Measurements from ENCODE around the gene NBL1.
A peak's percentile ranks its signal among the peaks of the same experiment; 100 is the strongest.

NBL1 gene

GRCh38 chr1:19648239-19648638 is 4.1 kb downstream of the NBL1 start:
- Histone ChIP-seq H3K4me3 (ENCODE audit: low read length) (no peak overlapping the region), H3K4me1 (ENCODE audit: control insufficient read depth, insufficient read depth, low read length) (peaks cover 37% of the 10 kb centered on the region), H3K36me3 (ENCODE audit: insufficient read depth, low read length) (no peaks in the 10 kb centered on the region), H3K9ac (ENCODE audit: low read depth, low read length) (no peak overlapping the region), H3K4me2 (ENCODE audit: low read length) (no peak overlapping the region), H3K27me3 (ENCODE audit: control insufficient read depth, insufficient read depth, low read length) (no peaks in the 10 kb centered on the region), H3K9me3 (replicated peaks; ENCODE audit: low read length) (no peaks in the 10 kb centered on the region)

- no peak overlapping the region for H3K4me2 ChIP-seq (ENCODE audit: low read length)
- no peak overlapping the region for H3K9ac ChIP-seq (ENCODE audit: low read depth, low read length)
- no peak overlapping the region for H3K4me3 ChIP-seq (ENCODE audit: low read length)
- H3K4me1 ChIP-seq (ENCODE audit: control insufficient read depth, insufficient read depth, low read length) = peaks cover 32% of the 10 kb centered on the region
- no peaks in the 10 kb centered on the region for H3K36me3 ChIP-seq (ENCODE audit: insufficient read depth, low read length)
- H3K27me3 ChIP-seq (ENCODE audit: control insufficient read depth, insufficient read depth, low read length) = no peaks in the 10 kb centered on the region
- no peaks in the 10 kb centered on the region for H3K9me3 ChIP-seq (replicated peaks; ENCODE audit: low read length)
Measured at GRCh38 chr1:19648689-19649088, 4.6 kb downstream of the NBL1 start.

- no peaks in the 10 kb centered on the region for H3K36me3 ChIP-seq (ENCODE audit: insufficient read depth, low read length)
- H3K4me3 ChIP-seq (ENCODE audit: low read length) = no peak overlapping the region
- no peaks in the 10 kb centered on the region for H3K27me3 ChIP-seq (ENCODE audit: control insufficient read depth, insufficient read depth, low read length)
- peak overlapping the region; percentile 35 for H3K4me2 ChIP-seq (ENCODE audit: low read length)
- H3K9ac ChIP-seq (ENCODE audit: low read depth, low read length) = no peak overlapping the region
- peaks cover 23% of the 10 kb centered on the region for H3K4me1 ChIP-seq (ENCODE audit: control insufficient read depth, insufficient read depth, low read length)
- no peaks in the 10 kb centered on the region for H3K9me3 ChIP-seq (replicated peaks; ENCODE audit: low read length)
Measured at GRCh38 chr1:19650416-19651140, 6.5 kb downstream of the NBL1 start.

GRCh38 chr1:19651141-19651737 is 7.1 kb downstream of the NBL1 start:
- Histone ChIP-seq H3K9me3 (replicated peaks; ENCODE audit: low read length) (no peaks in the 10 kb centered on the region), H3K4me2 (ENCODE audit: low read length) (peak overlapping the region; percentile 35), H3K4me1 (ENCODE audit: control insufficient read depth, insufficient read depth, low read length) (peaks cover 19% of the 10 kb centered on the region), H3K9ac (ENCODE audit: low read depth, low read length) (no peak overlapping the region), H3K4me3 (ENCODE audit: low read length) (no peak overlapping the region), H3K36me3 (ENCODE audit: insufficient read depth, low read length) (no peaks in the 10 kb centered on the region), H3K27me3 (ENCODE audit: control insufficient read depth, insufficient read depth, low read length) (no peaks in the 10 kb centered on the region)

- Histone ChIP-seq H3K4me2 (ENCODE audit: low read length) (no peak overlapping the region), H3K4me3 (ENCODE audit: low read length) (no peak overlapping the region), H3K36me3 (ENCODE audit: insufficient read depth, low read length) (no peaks in the 10 kb centered on the region), H3K27me3 (ENCODE audit: control insufficient read depth, insufficient read depth, low read length) (no peaks in the 10 kb centered on the region), H3K9ac (ENCODE audit: low read depth, low read length) (no peak overlapping the region), H3K9me3 (replicated peaks; ENCODE audit: low read length) (no peaks in the 10 kb centered on the region), H3K4me1 (ENCODE audit: control insufficient read depth, insufficient read depth, low read length) (peaks cover 15% of the 10 kb centered on the region)
Measured at GRCh38 chr1:19654386-19654785, 10.3 kb downstream of the NBL1 start.

- Histone ChIP-seq H3K9ac (ENCODE audit: low read depth, low read length) (no peak overlapping the region), H3K4me2 (ENCODE audit: low read length) (no peak overlapping the region), H3K4me3 (ENCODE audit: low read length) (no peak overlapping the region), H3K36me3 (ENCODE audit: insufficient read depth, low read length) (no peaks in the 10 kb centered on the region), H3K27me3 (ENCODE audit: control insufficient read depth, insufficient read depth, low read length) (no peaks in the 10 kb centered on the region), H3K9me3 (replicated peaks; ENCODE audit: low read length) (no peaks in the 10 kb centered on the region), H3K4me1 (ENCODE audit: control insufficient read depth, insufficient read depth, low read length) (peaks cover 15% of the 10 kb centered on the region)
Measured at GRCh38 chr1:19654886-19655717, 11.0 kb downstream of the NBL1 start.

- Histone ChIP-seq H3K4me1 (ENCODE audit: control insufficient read depth, insufficient read depth, low read length) (peaks cover 15% of the 10 kb centered on the region), H3K4me2 (ENCODE audit: low read length) (no peak overlapping the region), H3K27me3 (ENCODE audit: control insufficient read depth, insufficient read depth, low read length) (no peaks in the 10 kb centered on the region), H3K9ac (ENCODE audit: low read depth, low read length) (no peak overlapping the region), H3K36me3 (ENCODE audit: insufficient read depth, low read length) (no peaks in the 10 kb centered on the region), H3K4me3 (ENCODE audit: low read length) (no peak overlapping the region), H3K9me3 (replicated peaks; ENCODE audit: low read length) (no peaks in the 10 kb centered on the region)
Measured at GRCh38 chr1:19655718-19656080, 11.6 kb downstream of the NBL1 start.

- no peak overlapping the region for H3K4me2 ChIP-seq (ENCODE audit: low read length)
- H3K4me1 ChIP-seq (ENCODE audit: control insufficient read depth, insufficient read depth, low read length) = peaks cover 9% of the 10 kb centered on the region
- no peaks in the 10 kb centered on the region for H3K36me3 ChIP-seq (ENCODE audit: insufficient read depth, low read length)
- no peak overlapping the region for H3K9ac ChIP-seq (ENCODE audit: low read depth, low read length)
- no peak overlapping the region for H3K4me3 ChIP-seq (ENCODE audit: low read length)
- H3K27me3 ChIP-seq (ENCODE audit: control insufficient read depth, insufficient read depth, low read length) = no peaks in the 10 kb centered on the region
- H3K9me3 ChIP-seq (replicated peaks; ENCODE audit: low read length) = no peaks in the 10 kb centered on the region
Measured at GRCh38 chr1:19656134-19656779, 12.1 kb downstream of the NBL1 start.

GRCh38 chr1:19656780-19657466 is 12.8 kb downstream of the NBL1 start:
- no peak overlapping the region for H3K4me3 ChIP-seq (ENCODE audit: low read length)
- no peaks in the 10 kb centered on the region for H3K27me3 ChIP-seq (ENCODE audit: control insufficient read depth, insufficient read depth, low read length)
- H3K36me3 ChIP-seq (ENCODE audit: insufficient read depth, low read length) = no peaks in the 10 kb centered on the region
- H3K4me1 ChIP-seq (ENCODE audit: control insufficient read depth, insufficient read depth, low read length) = peaks cover 6% of the 10 kb centered on the region
- H3K9me3 ChIP-seq (replicated peaks; ENCODE audit: low read length) = no peaks in the 10 kb centered on the region
- no peak overlapping the region for H3K9ac ChIP-seq (ENCODE audit: low read depth, low read length)
- no peak overlapping the region for H3K4me2 ChIP-seq (ENCODE audit: low read length)

- Histone ChIP-seq H3K36me3 (ENCODE audit: insufficient read depth, low read length) (no peaks in the 10 kb centered on the region), H3K4me1 (ENCODE audit: control insufficient read depth, insufficient read depth, low read length) (peaks cover under 1% of the 10 kb centered on the region), H3K4me3 (ENCODE audit: low read length) (no peak overlapping the region), H3K9ac (ENCODE audit: low read depth, low read length) (no peak overlapping the region), H3K27me3 (ENCODE audit: control insufficient read depth, insufficient read depth, low read length) (peaks cover 3% of the 10 kb centered on the region), H3K9me3 (replicated peaks; ENCODE audit: low read length) (no peaks in the 10 kb centered on the region), H3K4me2 (ENCODE audit: low read length) (no peak overlapping the region)
Measured at GRCh38 chr1:19657511-19657910, 13.4 kb downstream of the NBL1 start.

- Histone ChIP-seq H3K4me3 (ENCODE audit: low read length) (no peak overlapping the region), H3K9me3 (replicated peaks; ENCODE audit: low read length) (no peaks in the 10 kb centered on the region), H3K4me1 (ENCODE audit: control insufficient read depth, insufficient read depth, low read length) (no peaks in the 10 kb centered on the region), H3K27me3 (ENCODE audit: control insufficient read depth, insufficient read depth, low read length) (peaks cover 7% of the 10 kb centered on the region), H3K9ac (ENCODE audit: low read depth, low read length) (no peak overlapping the region), H3K36me3 (ENCODE audit: insufficient read depth, low read length) (no peaks in the 10 kb centered on the region), H3K4me2 (ENCODE audit: low read length) (no peak overlapping the region)
Measured at GRCh38 chr1:19658186-19658585, 14.1 kb downstream of the NBL1 start.

All from skeletal muscle satellite cell (primary cell).